HepG2 (cell line): Measurements from ENCODE around the gene ARMH1. TPM values are rescaled to one million over a fixed set of nuclear protein-coding genes. Genes with fewer than 3 reads are reported as not detected.
A peak's percentile ranks its signal among the peaks of the same experiment; 100 is the strongest.

ENCODE experiments used
- EZH2 ChIP-seq: conservative IDR thresholded peaks from 2 replicates; pipeline ENCODE4 v1.6.1; 2012; ENCODE audit warnings: mild to moderate bottlenecking, low read depth, low read length, moderate library complexity
- HDAC2 ChIP-seq: sonication (generic); formaldehyde crosslinking; IDR thresholded peaks from 2 replicates; pipeline ENCODE4 v1.4.0; 2020; ENCODE audit warnings: missing genetic modification reagents
- HNRNPUL1 ChIP-seq: fragments of 200-400 bp; formaldehyde crosslinking; IDR thresholded peaks from 2 replicates; pipeline ENCODE4 v1.6.1; 2017; ENCODE audit warnings: low read depth, mild to moderate bottlenecking, low read length, moderate library complexity
- POGK ChIP-seq: sonication (generic); formaldehyde crosslinking; conservative IDR thresholded peaks from 2 replicates; pipeline ENCODE4 v1.8.0; 2022; ENCODE audit warnings: mild to moderate bottlenecking, moderate library complexity, missing genetic modification reagents
- RARA ChIP-seq: IDR thresholded peaks from 2 replicates; pipeline ENCODE4 v1.6.1; 2016; ENCODE audit warnings: missing genetic modification reagents, missing compliant biosample characterization
- SETDB1 ChIP-seq: sonication (generic); formaldehyde crosslinking; IDR thresholded peaks from 2 replicates; pipeline ENCODE4 v1.5.1; 2020; ENCODE audit warnings: missing genetic modification reagents, mild to moderate bottlenecking, borderline replicate concordance
- TAF1 ChIP-seq: sonication (generic); formaldehyde crosslinking; IDR thresholded peaks from 2 replicates; pipeline ENCODE4 v1.4.0; 2020; ENCODE audit warnings: missing genetic modification reagents
- YY1 ChIP-seq: IDR thresholded peaks from 2 replicates; pipeline ENCODE4 v1.6.1; 2011; ENCODE audit warnings: low read length, low read depth, moderate library complexity, mild to moderate bottlenecking; ENCODE audit not compliant: insufficient read depth, insufficient replicate concordance
- ZBTB37 ChIP-seq: sonication (generic); formaldehyde crosslinking; IDR thresholded peaks from 2 replicates; pipeline ENCODE4 v1.4.0; 2020; ENCODE audit warnings: mild to moderate bottlenecking, missing genetic modification reagents
- ZFX ChIP-seq: sonication (generic); formaldehyde crosslinking; IDR thresholded peaks from 2 replicates; pipeline ENCODE4 v1.4.0; 2020; ENCODE audit warnings: mild to moderate bottlenecking, low read depth, missing genetic modification reagents, moderate library complexity
- ZFY ChIP-seq: sonication (generic); formaldehyde crosslinking; IDR thresholded peaks from 2 replicates; pipeline ENCODE4 v1.4.0; 2020; ENCODE audit warnings: missing genetic modification reagents
- ZKSCAN1 ChIP-seq: fragments of 150-350 bp; IDR thresholded peaks from 2 replicates; pipeline ENCODE4 v1.6.1; 2014; ENCODE audit warnings: low read length
- ZNF335 ChIP-seq: sonication (generic); formaldehyde crosslinking; IDR thresholded peaks from 2 replicates; pipeline ENCODE4 v1.4.0; 2020; ENCODE audit warnings: missing genetic modification reagents
- ZNF781 ChIP-seq: sonication (generic); formaldehyde crosslinking; IDR thresholded peaks from 2 replicates; pipeline ENCODE4 v1.5.1; 2020; ENCODE audit warnings: borderline replicate concordance, mild to moderate bottlenecking, missing genetic modification reagents; ENCODE audit errors: not compliant biosample characterization
- polyA plus RNA-seq, 8 experiments: library from polyadenylated mRNA; depleted of rRNA in 3 of 8; stranded (reverse) in 7 of 8; unstranded in 1 of 8; fragments of >200 nt; fragmentation: Illumina TruSeq in 4 of 8; extraction: Trizol in 4 of 8; gene quantifications; 2 replicates each; pipeline versions ENCODE4 v1.2.1 to v1.2.3, GENCODE V29; 2011 to 2016; ENCODE audit warnings: low read depth in 4 of 8, missing spikeins in 1 of 8, mixed read lengths in 1 of 8; ENCODE audit not compliant: insufficient read depth in 1 of 8
- total RNA-seq, 5 experiments: library from RNA; depleted of rRNA; stranded (reverse); fragments of >200 nt; fragmentation: Illumina TruSeq; extraction: Trizol; gene quantifications; 2 replicates each; pipeline ENCODE4 v1.2.3, GENCODE V29; 2016; ENCODE audit warnings: low read depth in 1 of 5
- TF ChIP-seq, protein P1 (sequence below): sonication (generic); formaldehyde crosslinking; IDR thresholded peaks from 2 replicates; pipeline ENCODE4 v1.9.0; 2021; ENCODE audit warnings: missing genetic modification reagents, borderline replicate concordance
- TF ChIP-seq, protein P2 (sequence below): sonication (generic); formaldehyde crosslinking; IDR thresholded peaks from 2 replicates; pipeline ENCODE4 v1.8.1; 2023; ENCODE audit warnings: missing genetic modification reagents, mild to moderate bottlenecking, borderline replicate concordance
- TF ChIP-seq, protein P3 (sequence below), 2 experiments: IDR thresholded peaks; 2 replicates each; pipeline ENCODE4 v1.6.1; 2011 to 2012; ENCODE audit warnings: low read length in 2 of 2, borderline replicate concordance in 1 of 2, low read depth in 1 of 2, mild to moderate bottlenecking in 1 of 2, moderate library complexity in 1 of 2

Gene ARMH1
- total and polyA plus RNA-seq, 2 of the 13 experiments (the other 11 are each of a cell fraction or from before 2014, with no cell fraction given): 0.69 TPM; not detected in 1

- TF ChIP-seq, protein P1, sequence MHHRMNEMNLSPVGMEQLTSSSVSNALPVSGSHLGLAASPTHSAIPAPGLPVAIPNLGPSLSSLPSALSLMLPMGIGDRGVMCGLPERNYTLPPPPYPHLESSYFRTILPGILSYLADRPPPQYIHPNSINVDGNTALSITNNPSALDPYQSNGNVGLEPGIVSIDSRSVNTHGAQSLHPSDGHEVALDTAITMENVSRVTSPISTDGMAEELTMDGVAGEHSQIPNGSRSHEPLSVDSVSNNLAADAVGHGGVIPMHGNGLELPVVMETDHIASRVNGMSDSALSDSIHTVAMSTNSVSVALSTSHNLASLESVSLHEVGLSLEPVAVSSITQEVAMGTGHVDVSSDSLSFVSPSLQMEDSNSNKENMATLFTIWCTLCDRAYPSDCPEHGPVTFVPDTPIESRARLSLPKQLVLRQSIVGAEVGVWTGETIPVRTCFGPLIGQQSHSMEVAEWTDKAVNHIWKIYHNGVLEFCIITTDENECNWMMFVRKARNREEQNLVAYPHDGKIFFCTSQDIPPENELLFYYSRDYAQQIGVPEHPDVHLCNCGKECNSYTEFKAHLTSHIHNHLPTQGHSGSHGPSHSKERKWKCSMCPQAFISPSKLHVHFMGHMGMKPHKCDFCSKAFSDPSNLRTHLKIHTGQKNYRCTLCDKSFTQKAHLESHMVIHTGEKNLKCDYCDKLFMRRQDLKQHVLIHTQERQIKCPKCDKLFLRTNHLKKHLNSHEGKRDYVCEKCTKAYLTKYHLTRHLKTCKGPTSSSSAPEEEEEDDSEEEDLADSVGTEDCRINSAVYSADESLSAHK (CRISPR knock-in tag): no peak
- TF ChIP-seq TAF1 (CRISPR knock-in tag) (peak; percentile 41; the same call in 1 of the 2 replicates), EZH2 (no peak), ZNF781 (CRISPR knock-in tag) (no peak), ZFX (CRISPR knock-in tag) (peak; percentile 68), ZNF335 (CRISPR knock-in tag) (0 out of 2 replicates have a peak, but pooled peaks have one; percentile 8), RARA (CRISPR knock-in tag) (peak; percentile 35; the same call in 1 of the 2 replicates), SETDB1 (no peak), ZKSCAN1 (no peak), YY1 (peak; percentile 21), HNRNPUL1 (no peak), POGK (CRISPR knock-in tag) (no peak; the same call in 1 of the 2 replicates), ZFY (CRISPR knock-in tag) (peak; percentile 39; the same call in 1 of the 2 replicates), ZBTB37 (no peak), HDAC2 (peak; percentile 38)
- TF ChIP-seq, protein P2, sequence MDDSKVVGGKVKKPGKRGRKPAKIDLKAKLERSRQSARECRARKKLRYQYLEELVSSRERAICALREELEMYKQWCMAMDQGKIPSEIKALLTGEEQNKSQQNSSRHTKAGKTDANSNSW (CRISPR knock-in tag): no peak
- TF ChIP-seq, protein P3, sequence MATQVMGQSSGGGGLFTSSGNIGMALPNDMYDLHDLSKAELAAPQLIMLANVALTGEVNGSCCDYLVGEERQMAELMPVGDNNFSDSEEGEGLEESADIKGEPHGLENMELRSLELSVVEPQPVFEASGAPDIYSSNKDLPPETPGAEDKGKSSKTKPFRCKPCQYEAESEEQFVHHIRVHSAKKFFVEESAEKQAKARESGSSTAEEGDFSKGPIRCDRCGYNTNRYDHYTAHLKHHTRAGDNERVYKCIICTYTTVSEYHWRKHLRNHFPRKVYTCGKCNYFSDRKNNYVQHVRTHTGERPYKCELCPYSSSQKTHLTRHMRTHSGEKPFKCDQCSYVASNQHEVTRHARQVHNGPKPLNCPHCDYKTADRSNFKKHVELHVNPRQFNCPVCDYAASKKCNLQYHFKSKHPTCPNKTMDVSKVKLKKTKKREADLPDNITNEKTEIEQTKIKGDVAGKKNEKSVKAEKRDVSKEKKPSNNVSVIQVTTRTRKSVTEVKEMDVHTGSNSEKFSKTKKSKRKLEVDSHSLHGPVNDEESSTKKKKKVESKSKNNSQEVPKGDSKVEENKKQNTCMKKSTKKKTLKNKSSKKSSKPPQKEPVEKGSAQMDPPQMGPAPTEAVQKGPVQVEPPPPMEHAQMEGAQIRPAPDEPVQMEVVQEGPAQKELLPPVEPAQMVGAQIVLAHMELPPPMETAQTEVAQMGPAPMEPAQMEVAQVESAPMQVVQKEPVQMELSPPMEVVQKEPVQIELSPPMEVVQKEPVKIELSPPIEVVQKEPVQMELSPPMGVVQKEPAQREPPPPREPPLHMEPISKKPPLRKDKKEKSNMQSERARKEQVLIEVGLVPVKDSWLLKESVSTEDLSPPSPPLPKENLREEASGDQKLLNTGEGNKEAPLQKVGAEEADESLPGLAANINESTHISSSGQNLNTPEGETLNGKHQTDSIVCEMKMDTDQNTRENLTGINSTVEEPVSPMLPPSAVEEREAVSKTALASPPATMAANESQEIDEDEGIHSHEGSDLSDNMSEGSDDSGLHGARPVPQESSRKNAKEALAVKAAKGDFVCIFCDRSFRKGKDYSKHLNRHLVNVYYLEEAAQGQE (IDR thresholded peaks at IDR 0.05; ENCODE audit: borderline replicate concordance in 1 of 2, low read depth in 1 of 2, low read length in 2 of 2): no peak
These were observed at the start of gene ARMH1, which contains the start of gene TMEM53 (continued) for GRCh38 chr1:44674113-44675000.
